Ovary (tissue), 3 donors: Measurements from ENCODE around the gene MCM5.

Experiments
- CTCF ChIP-seq, 3 donors: fragments of 450-650 bp in 2 of 3; fragments of 200-600 bp in 1 of 3; IDR thresholded peaks; one replicate each; pipeline versions ENCODE4 v1.5.1 to v1.8.0; 2016 to 2022; ENCODE audit warnings: antibody characterized with exemption in 3 of 3, mild to moderate bottlenecking in 1 of 3
- POLR2A ChIP-seq: fragments of 450-650 bp; IDR thresholded peaks from one replicate; pipeline ENCODE4 v1.6.1; 2017; ENCODE audit warnings: antibody characterized with exemption, mild to moderate bottlenecking, moderate library complexity
- donor health status: DM: no; HTN: no; CAD: no.

GRCh38 chr22:35467681-35468434 is 67.9 kb downstream of the MCM5 start:
- TF ChIP-seq CTCF (IDR thresholded peaks at IDR 0.05) (no peak), POLR2A (no peak)
